GM18867 (cell line): ENCODE measurements around the gene C14orf132.

Experiments used
- ATAC-seq: cut with Tn5 transposase; IDR thresholded peaks from one replicate; pipeline ENCODE4 v1.9.1; 2021; ENCODE audit warnings: mild to moderate bottlenecking, moderate library complexity; ENCODE audit not compliant: unreplicated experiment

C14orf132 gene

GRCh38 chr14:96096639-96097610 is 57.8 kb downstream of the C14orf132 start:
- ATAC-seq = no peak

GRCh38 chr14:96097752-96098151 is 58.6 kb downstream of the C14orf132 start:
- no peak for ATAC-seq

DNA sequence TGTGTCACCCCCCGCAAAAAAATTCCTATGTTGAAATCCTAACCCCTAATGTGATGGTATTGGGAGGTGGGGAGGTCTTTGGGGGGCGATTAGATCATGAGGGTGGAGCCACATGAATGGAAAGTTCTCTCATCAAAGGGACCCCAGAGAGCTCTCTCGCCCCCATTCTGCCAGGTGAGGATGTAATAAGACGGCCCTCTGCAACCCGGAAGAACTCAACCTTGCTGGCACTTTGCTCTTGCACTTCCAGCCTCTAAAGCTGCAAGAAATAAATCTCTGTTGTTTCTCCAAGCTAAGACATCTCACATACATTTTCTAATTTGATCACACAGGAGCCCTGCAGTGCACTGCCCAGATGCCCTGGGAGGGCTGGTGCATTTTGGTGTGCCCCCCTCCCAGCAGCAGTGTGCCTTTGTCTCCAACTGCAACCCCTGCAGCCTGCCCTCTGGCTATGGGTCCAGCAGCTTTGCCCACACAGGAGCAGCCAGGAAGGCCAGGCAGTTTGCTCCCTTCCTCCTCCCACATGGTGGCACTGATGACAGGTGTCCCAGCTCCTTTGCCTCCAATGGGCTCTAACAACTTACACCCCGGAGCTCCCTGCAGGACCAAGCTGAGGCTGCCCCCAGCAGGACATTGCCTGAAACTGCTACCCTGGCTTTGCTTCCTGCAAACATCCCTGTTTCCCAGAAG is 59.3 kb downstream of the C14orf132 start:
- ATAC-seq = no peak

DNA sequence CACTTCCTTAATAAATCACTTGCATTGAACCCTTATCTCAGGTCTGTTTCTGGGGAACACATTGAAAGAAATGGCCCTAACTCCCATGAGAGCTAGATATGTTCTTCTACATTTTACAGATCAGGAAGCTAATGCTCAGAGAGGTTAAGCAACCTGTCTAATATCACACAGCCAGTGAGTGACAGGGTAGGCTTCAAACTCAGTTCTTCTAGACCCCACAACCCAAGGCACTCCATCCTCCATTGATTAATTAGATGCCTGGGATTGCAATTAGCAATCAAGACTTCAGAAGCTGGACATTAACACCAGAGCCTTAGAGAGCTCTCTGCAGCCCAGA is 59.8 kb downstream of the C14orf132 start:
- ATAC-seq = no peak

DNA sequence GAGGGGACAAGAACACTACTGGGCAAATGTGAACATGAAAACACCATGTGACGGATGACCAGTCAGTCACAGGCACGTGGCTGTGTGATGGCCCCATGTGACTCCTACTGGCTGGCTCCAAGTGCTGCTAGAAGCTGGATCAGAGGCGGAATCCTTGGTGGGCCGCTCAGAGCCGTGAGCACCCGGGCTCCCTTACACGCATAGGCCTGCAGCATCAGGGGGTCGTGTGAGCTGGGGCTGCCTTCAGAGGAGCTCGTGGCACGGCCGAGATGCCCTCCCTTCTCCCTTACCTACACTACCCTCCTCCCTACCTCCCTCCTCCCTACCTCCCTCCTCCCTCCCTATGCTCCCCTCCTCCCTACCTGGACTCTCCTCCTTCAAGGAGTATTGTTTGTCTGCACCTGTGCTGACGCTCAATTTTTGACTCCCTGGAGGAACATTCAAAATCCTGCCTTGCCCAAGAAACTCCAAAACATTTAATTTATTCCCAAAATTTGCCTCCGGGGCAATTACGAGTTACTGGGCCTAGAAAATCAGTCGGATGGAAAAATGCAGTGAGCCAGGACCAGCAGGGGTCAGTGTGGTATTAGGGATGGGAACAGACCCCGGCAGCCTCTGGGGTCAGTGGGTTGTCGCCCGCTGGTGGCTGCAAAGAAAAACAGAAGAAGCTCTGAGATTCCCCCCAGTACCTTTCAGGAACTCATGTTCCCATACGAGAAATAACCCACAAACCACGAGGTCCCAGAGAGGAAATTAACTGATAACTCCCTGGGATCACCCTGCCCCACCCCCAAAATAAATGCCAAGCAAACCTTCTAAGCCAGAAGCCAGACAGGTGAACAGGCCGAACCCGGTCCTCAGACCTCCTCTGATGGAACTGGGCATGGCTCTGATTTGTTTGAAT is 61.3 kb downstream of the C14orf132 start:
- ATAC-seq = no peak

GRCh38 chr14:96102081-96102856 is 63.1 kb downstream of the C14orf132 start:
- ATAC-seq = no peak

DNA sequence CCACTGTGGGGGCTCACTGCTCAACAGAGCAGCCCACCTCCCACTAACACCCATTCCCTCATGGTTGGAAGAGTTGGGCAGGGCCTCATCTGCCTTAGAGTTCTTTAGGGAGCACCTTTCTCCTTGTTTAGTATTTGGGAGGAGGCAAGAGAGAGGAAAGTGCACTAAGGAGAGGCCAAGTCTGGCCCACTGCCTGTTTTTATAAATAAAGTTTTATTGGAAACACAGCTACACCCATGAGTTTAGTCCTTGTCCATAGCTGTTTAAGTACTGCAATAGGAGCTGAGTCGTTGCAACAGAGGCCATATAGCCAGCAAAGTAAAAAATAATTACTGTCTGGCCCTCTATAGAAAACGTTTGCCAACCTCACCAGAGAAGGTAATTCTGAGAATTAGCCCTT is 63.9 kb downstream of the C14orf132 start:
- no peak for ATAC-seq

DNA sequence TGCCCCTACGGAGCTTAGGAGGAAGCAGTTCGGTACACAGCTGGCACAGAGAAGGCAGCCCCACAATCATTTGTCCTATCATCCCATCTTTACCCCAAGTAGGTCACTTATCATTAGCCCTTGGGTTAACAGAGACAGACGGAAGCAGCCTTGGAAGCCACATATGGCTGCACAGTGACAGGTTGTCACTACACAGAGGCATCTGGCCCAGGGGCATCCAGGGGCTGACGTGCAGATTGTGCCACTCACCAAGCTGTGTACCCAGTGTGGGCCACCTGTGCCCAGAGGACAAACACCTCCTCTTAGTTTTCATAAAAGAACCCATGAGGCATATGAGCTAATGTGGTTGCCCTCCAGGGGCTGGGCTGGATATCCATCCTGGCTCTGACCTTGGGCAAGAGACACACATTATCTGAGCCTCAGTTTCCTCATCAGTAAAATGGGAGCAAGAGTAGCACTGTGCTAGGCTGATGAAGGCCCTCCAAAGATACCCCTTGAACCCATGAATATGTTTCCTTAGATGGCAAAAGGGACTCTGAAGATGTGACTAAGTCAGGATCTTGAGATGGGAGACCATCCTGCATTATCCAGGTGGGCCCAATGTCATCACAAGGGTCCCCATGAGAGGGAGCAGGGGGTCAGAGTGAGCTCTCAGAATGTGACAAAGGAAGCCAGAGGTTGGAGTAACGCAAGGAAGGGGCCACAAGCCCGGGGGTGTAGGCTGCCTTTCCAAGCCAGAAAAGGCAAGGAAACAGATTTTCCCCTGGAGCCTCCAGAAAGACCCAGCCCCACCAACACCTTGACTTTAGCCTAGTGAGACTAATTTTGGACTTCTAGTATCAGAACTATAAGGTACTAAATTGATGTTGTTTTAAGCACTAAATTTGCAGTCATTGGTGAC is 64.6 kb downstream of the C14orf132 start:
- ATAC-seq = no peak

DNA sequence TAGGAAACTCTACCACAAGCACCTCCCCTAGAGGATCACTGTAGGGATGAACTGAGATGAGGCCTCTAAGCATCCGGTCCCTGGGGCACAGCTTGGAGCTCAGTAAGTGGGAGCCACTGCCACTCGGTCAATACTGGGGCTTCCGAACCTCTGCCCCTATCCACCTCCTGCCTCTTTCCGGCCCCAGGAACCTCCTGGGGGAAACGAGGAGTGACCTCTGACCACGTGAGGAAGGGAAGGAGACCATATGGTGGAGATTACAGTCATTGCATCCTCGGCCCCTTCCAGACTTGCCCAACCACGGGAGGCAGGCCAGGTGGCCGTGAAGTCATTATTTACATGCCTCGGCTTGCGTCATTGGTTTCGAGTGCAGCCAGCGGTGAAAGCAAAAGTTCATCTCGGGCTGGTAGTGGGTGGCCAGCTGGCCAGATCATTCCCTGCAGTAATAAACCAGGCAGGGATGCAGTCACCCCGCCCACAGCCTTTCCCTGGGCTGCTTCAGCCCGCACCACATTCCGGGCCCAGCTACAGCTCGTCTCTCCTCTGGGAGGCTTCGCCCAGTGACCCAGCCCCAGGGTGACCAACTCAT is 65.4 kb downstream of the C14orf132 start:
- ATAC-seq = peak; percentile 58

GRCh38 chr14:96105089-96105925 is 66.1 kb downstream of the C14orf132 start:
- no peak for ATAC-seq

GRCh38 chr14:96105926-96106441 is 66.8 kb downstream of the C14orf132 start:
- no peak for ATAC-seq

DNA sequence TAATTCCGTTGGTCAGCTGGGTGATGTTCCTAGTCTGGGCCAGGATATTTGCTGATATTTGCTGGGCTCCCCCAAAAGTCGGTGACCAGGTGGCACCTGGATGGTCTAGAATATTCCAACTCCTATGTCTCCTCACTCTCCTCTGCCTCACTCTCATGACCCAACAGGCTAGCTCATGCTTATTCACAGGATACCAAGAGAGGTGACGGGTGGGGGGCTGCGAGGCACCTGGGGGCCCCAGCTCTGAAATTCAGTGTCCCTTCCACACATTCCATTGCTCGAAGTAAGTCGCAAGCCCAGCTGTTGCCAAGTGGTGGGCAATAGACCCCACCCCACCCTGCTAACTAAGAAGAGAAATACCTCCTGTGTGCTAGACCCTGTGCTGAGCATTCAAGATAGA is 67.7 kb downstream of the C14orf132 start:
- no peak for ATAC-seq

- ATAC-seq = no peak
These were observed 69.1 kb downstream of the C14orf132 start for GRCh38 chr14:96108061-96108795.

- no peak for ATAC-seq
These were observed 69.7 kb downstream of the C14orf132 start for GRCh38 chr14:96108911-96109310.

- no peak for ATAC-seq
These were observed 70.6 kb downstream of the C14orf132 start for GRCh38 chr14:96109596-96110355.

DNA sequence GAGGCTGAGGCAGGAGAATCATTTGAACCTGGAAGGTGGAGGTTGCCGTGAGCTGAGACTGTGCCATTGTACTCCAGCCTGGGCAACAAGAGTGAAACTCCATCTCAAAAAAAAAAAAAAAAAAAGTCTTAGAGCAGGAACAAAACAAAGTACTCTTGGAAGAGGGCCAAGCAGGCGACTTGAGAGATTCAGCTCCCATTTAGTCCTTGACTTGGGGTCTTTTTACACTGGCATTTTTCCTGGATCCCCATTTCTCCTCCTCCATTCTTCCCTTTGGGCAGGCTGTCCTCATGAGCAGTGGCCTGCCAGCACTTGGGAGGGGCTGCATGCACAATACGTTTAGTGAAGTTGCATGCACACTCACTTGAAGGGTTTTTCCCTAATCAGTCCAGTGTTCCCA is 72.9 kb downstream of the C14orf132 start:
- ATAC-seq = no peak
